GM21529 (cell line): ENCODE measurements around the gene KCNMA1.

Experiments used
- ATAC-seq: cut with Tn5 transposase; IDR thresholded peaks from one replicate; pipeline ENCODE4 v1.9.1; 2021; ENCODE audit not compliant: unreplicated experiment

Gene KCNMA1

DNA sequence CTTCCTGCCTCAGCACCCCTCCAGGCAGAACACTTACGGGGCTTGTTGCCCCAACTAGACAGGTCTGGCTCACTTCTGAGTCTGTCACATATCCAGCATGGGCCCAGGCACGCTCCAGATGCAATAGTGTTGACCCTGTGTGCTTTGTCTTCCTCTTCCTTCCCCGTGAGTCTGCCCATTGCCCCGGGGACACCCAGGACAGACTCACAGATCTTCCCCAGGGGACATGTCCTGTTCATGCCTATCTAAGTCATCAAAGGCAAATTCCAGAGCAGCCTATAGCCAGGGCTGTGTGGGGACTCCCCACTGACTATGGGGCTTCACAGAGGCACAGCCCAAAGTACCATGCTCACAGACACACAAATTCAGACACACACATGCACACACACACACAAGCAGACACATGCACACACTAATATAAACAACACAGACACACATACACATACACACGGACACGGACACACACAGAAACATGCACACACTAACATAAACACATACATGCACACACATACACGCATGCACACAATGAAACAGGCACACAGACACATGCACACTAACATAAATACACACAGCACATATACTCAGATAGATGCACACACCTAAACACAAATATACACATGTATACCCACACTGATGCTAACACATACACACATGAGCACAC lies 175.8 kb downstream of the KCNMA1 start:
- ATAC-seq = no peak

GRCh38 chr10:77459905-77460304 lies 177.7 kb downstream of the KCNMA1 start:
- no peak for ATAC-seq

DNA sequence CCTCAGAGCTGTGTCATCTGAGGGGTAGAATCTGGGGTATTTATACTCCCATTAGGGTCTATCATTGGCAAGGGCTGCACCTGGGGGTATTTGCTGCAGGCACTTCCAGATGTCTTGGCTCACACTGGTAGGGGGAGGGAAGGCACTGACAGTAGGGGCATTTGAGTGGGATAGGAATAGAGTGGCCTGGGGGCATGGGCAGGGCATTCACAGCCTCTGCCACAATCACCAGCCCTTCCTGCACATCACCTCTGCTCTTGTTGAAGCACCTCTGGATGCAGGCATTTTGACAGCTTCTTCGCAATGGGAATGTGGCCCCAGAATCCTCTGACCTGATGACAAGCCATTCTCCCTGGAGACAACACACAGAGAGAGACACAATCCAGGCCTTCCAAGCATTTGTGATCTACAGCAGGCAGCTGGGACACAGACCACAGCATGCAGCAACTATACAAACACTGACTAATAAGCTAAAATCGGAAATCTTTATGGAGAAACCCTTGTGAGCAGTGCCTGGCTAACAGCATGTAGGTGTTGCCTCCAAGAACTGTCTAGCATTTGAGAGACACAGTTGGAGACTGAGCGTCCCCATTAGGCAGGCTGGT lies 178.5 kb downstream of the KCNMA1 start:
- ATAC-seq = no peak

DNA sequence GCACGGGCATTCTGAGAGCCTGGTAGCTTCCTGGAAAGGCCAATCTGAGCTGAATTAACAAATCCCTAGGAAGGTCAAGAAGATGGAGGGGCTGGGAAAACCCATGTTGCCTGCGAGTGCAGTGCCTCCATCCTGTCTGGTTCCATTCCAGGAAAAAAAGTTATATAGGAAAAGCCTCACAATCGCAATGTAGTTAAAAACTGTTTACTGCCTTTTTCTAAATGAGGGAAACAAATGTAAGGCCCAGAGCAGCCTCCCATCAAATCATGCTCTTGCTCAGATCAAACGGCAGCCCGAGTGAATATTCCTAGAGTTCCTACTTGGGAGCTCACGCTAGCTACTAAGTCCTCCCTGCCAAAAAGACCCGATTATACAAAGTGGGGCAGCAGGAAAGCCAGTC lies 179.9 kb downstream of the KCNMA1 start:
- ATAC-seq = no peak

- ATAC-seq = no peak
Observed at GRCh38 chr10:77457266-77457665, 180.3 kb downstream of the KCNMA1 start.

DNA sequence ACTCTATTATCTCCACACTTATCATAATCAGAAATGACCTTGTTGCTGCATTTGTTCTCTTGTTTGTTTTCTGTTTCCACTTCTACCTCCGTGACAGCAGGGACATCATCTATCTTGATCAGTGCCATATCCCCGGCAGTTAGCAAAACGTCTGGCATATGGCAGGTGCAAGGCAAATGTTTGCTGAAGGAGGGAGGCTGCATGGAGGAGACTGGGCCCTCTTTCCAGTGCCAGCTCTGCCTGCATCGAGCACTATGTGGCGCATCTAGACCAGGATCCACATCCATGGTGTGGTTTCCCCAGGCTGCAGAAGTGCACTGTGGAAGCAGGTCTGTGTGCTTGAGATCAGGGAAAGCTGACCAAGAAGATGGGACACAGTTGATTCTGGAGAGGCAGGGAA lies 181.2 kb downstream of the KCNMA1 start:
- no peak for ATAC-seq

DNA sequence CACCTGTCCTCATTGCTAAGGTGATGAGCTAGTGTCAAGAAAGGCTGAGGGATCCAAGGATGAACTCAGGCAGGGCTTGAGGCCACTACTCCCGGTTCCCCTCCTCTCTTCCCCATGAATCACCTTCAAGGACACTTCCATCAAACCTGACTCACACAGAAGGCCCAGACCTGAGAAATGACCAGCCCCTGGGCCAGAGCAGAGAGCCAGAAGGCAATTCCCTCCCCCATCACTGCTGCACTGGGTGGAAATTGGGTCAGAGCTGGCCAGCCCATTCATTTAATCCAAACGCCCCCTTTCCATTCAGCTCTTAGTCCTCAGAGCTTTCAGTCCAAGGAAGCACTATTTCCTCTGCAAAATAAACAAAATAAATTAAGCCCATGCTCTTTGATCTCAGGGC lies 182.0 kb downstream of the KCNMA1 start:
- no peak for ATAC-seq

DNA sequence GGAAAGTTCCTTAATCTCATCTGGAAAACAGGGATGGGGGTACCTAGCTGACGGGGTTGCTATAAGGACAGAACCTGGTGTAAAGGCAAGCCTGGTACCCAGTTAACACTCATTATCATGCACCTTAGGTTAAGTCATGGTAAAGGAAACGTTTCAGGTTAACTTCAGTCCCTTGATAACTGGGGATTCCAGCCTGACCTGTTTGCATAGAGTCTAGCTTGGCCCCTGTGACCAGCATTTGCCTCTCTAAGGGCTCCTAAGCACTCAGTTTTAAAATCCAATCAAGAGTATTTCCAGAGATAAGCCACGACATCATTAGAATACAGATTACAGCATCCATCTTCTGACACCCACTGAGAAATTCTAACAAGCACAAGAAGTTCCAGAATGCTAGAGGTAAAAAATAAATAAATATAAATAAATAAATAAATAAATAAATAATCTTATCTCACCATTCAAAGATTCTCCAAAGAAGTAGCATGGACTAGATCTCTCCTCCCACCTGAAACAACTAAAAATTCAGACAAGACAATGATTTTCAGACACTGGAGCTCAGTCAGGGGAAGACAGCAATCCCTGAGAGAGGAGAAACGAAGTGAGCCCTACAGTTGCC lies 184.6 kb downstream of the KCNMA1 start:
- no peak for ATAC-seq

DNA sequence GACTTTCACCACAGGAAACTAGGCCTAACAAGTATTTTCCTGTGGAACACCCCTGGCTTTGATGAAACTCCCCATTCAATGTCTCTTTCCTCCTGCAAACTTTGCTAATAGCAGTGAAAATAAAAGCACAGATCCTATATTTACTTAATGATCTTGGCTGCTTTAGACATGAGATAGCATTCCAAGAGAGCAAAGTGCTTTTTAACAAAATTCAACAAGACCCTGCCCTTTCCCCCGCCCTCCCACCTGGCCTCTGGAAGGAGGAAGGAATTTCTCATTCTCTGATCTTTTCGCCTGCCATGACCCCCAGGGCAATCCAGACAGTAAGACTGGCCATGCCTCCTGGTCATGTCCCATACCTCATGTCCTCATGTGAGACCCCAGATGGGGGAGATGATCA lies 185.7 kb downstream of the KCNMA1 start:
- ATAC-seq = no peak

DNA sequence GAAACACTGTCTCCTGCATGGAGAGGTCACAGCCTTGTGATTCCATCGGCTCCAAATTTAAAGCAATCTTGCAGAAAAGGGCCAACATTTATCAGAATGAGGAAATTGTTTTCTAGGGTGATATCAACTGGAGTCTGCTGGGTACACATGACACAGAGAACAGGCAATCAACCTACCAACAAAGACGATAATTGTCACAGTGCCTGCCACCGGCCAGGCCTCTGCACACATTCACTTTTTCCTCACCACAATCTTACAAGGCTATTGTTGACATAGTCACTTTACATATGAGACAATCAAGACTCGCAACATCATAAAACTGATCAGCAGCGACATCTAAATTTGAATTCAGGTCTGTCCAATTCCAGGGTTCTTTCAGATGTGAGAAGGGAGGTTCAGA lies 189.4 kb downstream of the KCNMA1 start:
- ATAC-seq = no peak

- no peak for ATAC-seq
Observed at GRCh38 chr10:77446700-77447099, 190.9 kb downstream of the KCNMA1 start.

- ATAC-seq = no peak
Observed at GRCh38 chr10:77445547-77445946, 192.1 kb downstream of the KCNMA1 start.

GRCh38 chr10:77444041-77444440 lies 193.6 kb downstream of the KCNMA1 start:
- ATAC-seq = no peak

DNA sequence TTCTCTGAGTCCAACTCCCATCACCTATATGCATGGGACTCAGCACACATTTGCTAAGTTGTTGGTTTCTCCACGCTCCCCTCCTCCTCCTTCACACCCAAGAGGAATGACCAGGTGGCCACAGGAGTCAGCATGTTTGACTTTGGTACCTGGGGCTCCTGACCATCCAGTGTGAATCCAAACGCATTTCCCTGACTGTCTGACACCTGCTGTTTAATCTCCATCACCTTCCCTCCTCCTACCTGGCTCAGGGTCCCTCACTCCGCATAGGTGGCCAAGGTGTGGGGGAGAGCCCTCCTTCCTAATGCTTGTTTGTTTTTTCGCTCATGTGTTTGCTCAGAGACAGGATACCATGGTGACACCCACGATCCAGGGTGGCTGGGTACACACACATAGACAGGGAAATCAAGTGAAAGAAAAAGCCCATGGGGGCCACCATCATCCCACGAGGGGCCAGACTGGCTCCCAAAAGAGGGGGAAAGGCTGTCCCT lies 194.9 kb downstream of the KCNMA1 start:
- no peak for ATAC-seq

- ATAC-seq = no peak
Observed at GRCh38 chr10:77441353-77442166, 196.0 kb downstream of the KCNMA1 start.

DNA sequence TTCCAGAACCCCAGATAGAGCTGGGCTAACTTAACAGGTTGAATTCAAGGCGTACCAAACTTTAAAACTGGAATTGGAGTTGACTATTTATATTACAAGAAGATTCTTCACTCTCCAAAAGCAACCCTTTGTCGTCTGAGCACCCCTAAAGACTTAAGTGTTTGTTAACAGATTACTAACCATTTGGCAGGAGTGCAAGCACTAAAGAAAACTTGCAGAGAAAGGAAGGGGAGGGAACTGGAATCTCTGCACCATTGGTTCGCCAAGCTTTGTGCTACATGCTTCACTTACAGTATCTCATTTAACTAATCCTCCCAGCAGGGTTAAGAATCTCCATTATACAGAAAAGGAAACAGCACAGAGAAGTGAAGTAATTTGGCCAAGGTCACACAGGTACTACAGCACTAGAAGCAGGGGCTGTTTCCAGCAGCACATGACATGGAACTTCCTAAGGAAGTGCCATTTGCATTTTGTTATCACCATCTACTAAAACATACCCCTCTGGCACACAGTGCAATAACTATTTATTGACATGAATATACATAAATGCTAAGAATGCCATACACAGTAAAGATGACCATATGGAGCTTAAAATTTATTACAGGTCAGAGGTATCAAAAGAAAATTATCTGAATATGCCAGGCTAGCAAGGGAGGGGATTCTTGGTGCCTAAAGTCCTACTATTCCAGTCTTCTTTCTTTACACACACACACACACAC lies 201.2 kb downstream of the KCNMA1 start:
- ATAC-seq = no peak

DNA sequence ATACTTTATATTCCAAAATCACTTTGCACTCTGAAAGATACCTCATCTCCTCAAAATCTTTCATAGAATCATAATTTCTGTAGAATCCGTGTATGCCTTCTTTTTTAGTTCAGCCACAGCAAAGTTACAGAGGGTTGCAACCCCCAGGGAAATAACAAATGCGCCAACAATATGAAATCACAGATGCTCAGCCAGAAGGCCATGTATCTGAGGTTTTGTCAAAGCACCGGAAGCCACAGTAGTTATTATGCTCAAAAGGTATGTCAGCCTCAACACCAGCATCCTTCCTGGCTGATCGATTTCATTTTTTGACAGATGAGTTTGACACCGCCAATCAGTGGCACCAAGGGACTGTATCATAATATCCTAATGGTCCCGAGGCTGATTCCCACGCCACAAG lies 204.1 kb downstream of the KCNMA1 start:
- no peak for ATAC-seq

DNA sequence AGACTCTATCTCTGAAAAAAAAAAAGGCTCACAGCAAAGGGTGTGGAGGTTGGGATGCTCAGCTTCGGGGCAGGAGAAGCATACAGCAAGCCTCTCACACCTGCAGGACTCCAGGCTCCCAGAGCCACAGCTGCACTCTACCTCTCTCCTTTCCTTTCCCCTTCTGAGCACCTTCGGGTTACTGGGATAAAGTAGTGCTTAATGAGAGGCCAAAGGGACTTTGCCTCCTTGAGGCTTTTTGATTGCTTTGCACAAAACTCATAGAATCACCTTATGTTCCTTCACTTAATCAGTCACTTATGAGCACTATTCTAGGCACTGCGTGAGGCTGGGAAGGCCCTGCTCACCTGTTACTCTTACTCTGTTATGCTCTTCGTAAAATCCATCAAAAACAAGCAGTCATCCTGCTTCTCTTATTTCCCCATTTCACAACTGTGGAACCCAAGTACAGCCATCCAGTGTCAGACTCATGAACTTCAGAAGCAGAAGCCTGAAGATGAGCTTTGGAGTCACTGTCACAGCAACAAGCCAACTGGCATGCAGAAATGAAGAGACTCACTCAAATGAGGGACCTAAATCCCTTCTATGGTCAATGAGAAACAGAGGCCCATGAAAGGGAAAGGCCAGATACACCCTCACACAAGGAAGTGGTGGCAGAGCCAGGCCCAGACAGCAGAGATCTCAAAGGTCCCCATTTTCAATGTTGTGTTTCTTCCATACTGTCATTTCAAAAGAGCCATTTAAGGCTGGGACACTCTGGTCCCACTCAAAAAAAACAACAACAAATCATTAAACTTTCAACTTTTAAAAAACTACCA lies 205.4 kb downstream of the KCNMA1 start:
- ATAC-seq = no peak

DNA sequence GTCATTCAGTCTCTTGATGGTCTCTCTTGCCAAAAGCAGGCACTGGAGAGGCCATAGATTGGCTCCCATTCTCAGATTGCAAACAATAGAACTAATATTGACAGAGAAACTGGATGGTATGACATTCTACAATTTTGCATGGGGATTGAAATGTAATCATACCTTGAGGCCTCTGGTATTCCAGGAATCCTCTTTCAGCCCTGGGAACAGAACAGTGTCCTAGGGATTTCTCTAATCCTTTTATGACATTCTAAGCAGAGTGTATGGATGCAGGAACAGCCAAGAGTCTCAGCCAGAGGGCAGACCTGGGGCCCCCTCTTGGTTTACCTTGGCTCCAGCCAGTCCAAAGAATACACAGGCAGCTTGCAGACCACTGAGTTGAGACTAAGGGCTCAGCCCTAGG lies 206.4 kb downstream of the KCNMA1 start:
- ATAC-seq = no peak

- no peak for ATAC-seq
Observed at GRCh38 chr10:77430530-77430929, 207.1 kb downstream of the KCNMA1 start.
